Measurements from ENCODE around the gene ESPN.

ESPN gene

GRCh38 chr1:6498576-6499111, 74.1 kb downstream of the ESPN start:
- DNase-seq, result no peak
- peaks cover 22% of the 10 kb centered on the region for H3K4me1 ChIP-seq (ENCODE audit: insufficient read depth, low read length)
- 0 out of 2 replicates have a peak overlapping the region, but pooled peaks have one; percentile 100 for H3K4me2 ChIP-seq (ENCODE audit: insufficient read depth, low read length)
- no peaks in the 10 kb centered on the region for H3K9me3 ChIP-seq (ENCODE audit: insufficient read depth, low read length, severe bottlenecking)
- H3K9ac ChIP-seq (ENCODE audit: low read depth, low read length), result peak overlapping the region; percentile 54
- H3K4me3 ChIP-seq (ENCODE audit: low read depth in 1 of 2, low read length in 2 of 2), result no peak overlapping the region; a peak in 1 of 4 replicates
- 0 out of 2 replicates have a peak, but pooled peaks cover 2% of the 10 kb centered on the region for H4K20me1 ChIP-seq (ENCODE audit: insufficient read depth, low read length)
- no peaks in the 10 kb centered on the region for H3K79me2 ChIP-seq (ENCODE audit: insufficient read depth, low read length)
- H3K36me3 ChIP-seq (ENCODE audit: insufficient read depth, low read length), result no peaks in the 10 kb centered on the region
- TF ChIP-seq, protein P1, sequence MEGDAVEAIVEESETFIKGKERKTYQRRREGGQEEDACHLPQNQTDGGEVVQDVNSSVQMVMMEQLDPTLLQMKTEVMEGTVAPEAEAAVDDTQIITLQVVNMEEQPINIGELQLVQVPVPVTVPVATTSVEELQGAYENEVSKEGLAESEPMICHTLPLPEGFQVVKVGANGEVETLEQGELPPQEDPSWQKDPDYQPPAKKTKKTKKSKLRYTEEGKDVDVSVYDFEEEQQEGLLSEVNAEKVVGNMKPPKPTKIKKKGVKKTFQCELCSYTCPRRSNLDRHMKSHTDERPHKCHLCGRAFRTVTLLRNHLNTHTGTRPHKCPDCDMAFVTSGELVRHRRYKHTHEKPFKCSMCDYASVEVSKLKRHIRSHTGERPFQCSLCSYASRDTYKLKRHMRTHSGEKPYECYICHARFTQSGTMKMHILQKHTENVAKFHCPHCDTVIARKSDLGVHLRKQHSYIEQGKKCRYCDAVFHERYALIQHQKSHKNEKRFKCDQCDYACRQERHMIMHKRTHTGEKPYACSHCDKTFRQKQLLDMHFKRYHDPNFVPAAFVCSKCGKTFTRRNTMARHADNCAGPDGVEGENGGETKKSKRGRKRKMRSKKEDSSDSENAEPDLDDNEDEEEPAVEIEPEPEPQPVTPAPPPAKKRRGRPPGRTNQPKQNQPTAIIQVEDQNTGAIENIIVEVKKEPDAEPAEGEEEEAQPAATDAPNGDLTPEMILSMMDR (IDR thresholded peaks at IDR 0.05; ENCODE audit: borderline replicate concordance, extremely low read depth, low read length, poor library complexity, severe bottlenecking), result no peak
- TF ChIP-seq EZH2 (IDR thresholded peaks at IDR 0.05; ENCODE audit: borderline replicate concordance, low read depth, low read length, severe bottlenecking), result no peak
- H3K27me3 ChIP-seq (ENCODE audit: insufficient read depth, low read length, poor library complexity), result peaks cover 11% of the 10 kb centered on the region
- no peak overlapping the region for H3K27ac ChIP-seq (ENCODE audit: low read length)
- no peak overlapping the region for H2AFZ ChIP-seq (ENCODE audit: low read depth, low read length)
- no peak for ATAC-seq (ENCODE audit: insufficient read depth, low read depth)

DNA sequence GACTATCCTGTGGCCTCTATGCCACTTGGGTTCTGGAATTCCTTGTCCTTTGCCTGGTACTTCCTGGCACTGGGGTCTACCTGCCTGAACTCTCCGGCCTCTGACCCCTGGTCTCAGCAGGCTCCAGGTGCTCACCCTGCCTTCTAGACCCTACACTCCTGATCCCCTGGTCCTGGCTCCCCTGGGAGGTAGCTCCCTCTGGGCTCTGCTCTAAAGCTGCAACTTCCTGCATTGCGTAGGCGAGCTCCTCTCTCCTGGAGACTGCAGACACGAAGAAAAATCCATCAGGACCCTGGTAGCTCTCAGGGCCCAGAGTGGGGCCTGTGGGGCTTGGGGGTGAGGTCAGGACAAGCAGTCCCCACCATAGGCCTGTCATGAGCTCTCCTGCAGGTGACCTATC, 74.7 kb downstream of the ESPN start:
- Histone ChIP-seq H3K4me2 (ENCODE audit: insufficient read depth, low read length) (no peak overlapping the region), H2AFZ (ENCODE audit: low read depth, low read length) (no peak overlapping the region), H3K27ac (ENCODE audit: low read length) (no peak overlapping the region), H4K20me1 (ENCODE audit: insufficient read depth, low read length) (0 out of 2 replicates have a peak, but pooled peaks cover 2% of the 10 kb centered on the region), H3K79me2 (ENCODE audit: insufficient read depth, low read length) (no peaks in the 10 kb centered on the region), H3K4me3 (ENCODE audit: low read depth in 1 of 2, low read length in 2 of 2) (no peak overlapping the region), H3K9ac (ENCODE audit: low read depth, low read length) (no peak overlapping the region), H3K27me3 (ENCODE audit: insufficient read depth, low read length, poor library complexity) (peaks cover 11% of the 10 kb centered on the region), H3K4me1 (ENCODE audit: insufficient read depth, low read length) (peaks cover 22% of the 10 kb centered on the region), H3K9me3 (ENCODE audit: insufficient read depth, low read length, severe bottlenecking) (no peaks in the 10 kb centered on the region), H3K36me3 (ENCODE audit: insufficient read depth, low read length) (no peaks in the 10 kb centered on the region)
- DNase-seq, result no peak
- no peak for ATAC-seq (ENCODE audit: insufficient read depth, low read depth)
- TF ChIP-seq EZH2 (IDR thresholded peaks at IDR 0.05; ENCODE audit: borderline replicate concordance, low read depth, low read length, severe bottlenecking), result no peak
- TF ChIP-seq, protein P1 (IDR thresholded peaks at IDR 0.05; ENCODE audit: borderline replicate concordance, extremely low read depth, low read length, poor library complexity, severe bottlenecking), result no peak

GRCh38 chr1:6500544-6501278, 76.1 kb downstream of the ESPN start:
- Histone ChIP-seq H3K9ac (ENCODE audit: low read depth, low read length) (no peak overlapping the region), H3K79me2 (ENCODE audit: insufficient read depth, low read length) (no peaks in the 10 kb centered on the region), H3K4me2 (ENCODE audit: insufficient read depth, low read length) (no peak overlapping the region), H3K4me1 (ENCODE audit: insufficient read depth, low read length) (peaks cover 19% of the 10 kb centered on the region), H2AFZ (ENCODE audit: low read depth, low read length) (no peak overlapping the region), H3K9me3 (ENCODE audit: insufficient read depth, low read length, severe bottlenecking) (no peaks in the 10 kb centered on the region), H3K4me3 (ENCODE audit: low read depth in 1 of 2, low read length in 2 of 2) (no peak overlapping the region), H3K27me3 (ENCODE audit: insufficient read depth, low read length, poor library complexity) (peaks cover 11% of the 10 kb centered on the region), H3K36me3 (ENCODE audit: insufficient read depth, low read length) (no peaks in the 10 kb centered on the region), H3K27ac (ENCODE audit: low read length) (no peak overlapping the region), H4K20me1 (ENCODE audit: insufficient read depth, low read length) (0 out of 2 replicates have a peak, but pooled peaks cover 2% of the 10 kb centered on the region)
- DNase-seq (no peak), ATAC-seq (ENCODE audit: insufficient read depth, low read depth) (no peak)
- no peak for TF ChIP-seq EZH2 (IDR thresholded peaks at IDR 0.05; ENCODE audit: borderline replicate concordance, low read depth, low read length, severe bottlenecking)
- TF ChIP-seq, protein P1 (IDR thresholded peaks at IDR 0.05; ENCODE audit: borderline replicate concordance, extremely low read depth, low read length, poor library complexity, severe bottlenecking), result no peak
